ENCODE results near the gene NPY5R. TPM values are rescaled to one million over a fixed set of nuclear protein-coding genes. Genes with fewer than 3 reads are reported as not detected.

NPY5R gene
- polyA plus RNA-seq, 1 donor (not counting 4 experiments of a cell fraction or from before 2014, with no cell fraction given): not detected

DNA sequence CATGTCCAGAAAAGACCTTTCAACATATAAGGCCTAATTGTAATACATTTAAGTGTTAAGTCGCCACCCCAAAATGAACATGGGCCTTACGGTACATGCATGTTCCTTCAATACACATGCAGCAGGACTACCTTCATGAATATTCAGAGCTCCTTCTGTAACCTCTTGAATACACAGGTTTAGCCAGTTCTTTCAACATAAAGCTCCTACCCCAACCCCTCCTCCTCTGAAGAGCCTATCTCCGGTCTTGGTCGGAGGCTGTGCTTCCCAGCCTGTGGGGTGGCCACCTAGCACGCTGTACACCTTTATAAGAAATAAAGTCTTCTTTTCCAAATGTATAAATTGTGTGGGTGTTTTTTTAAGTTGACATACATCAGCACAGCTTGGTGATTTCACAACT lies 28.3 kb downstream of the NPY5R start:
- dilution Hi-C loops (cut with MboI; ENCODE audit: extremely low pct_ligation_motif_present, low sequenced_read_pairs): no loop called here
- FAIRE-seq: no peak

DNA sequence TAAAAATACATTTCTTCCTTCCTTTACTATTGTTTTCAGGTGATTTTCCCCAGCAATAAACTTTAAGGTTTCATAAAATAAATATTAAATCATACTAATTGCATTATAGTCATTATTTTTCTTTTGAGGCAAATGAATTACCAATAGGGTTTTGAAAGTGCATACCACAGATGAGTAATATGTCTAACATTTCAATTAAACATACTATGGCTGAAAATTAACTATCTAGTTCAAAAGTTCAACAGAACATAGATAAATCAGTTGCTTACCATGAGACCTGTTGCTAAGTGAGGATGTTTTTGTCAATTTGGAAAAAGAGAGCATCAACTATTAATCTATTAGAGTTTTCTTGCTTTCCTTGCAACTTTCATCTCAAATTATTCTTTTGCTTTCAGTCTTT lies 35.0 kb downstream of the NPY5R start:
- Histone ChIP-seq H3K9me3 (ENCODE audit: control insufficient read depth, low read depth, low read length) (no peaks in the 10 kb centered on the region), H2AFZ (ENCODE audit: control insufficient read depth, low read length) (no peak overlapping the region), H3K4me3 (ENCODE audit: control insufficient read depth in 2 of 3, extremely low read depth in 1 of 3, insufficient read depth in 2 of 3, low read depth in 1 of 3, low read length in 3 of 3) (no peak overlapping the region), H3K36me3 (ENCODE audit: control insufficient read depth in 2 of 2, extremely low read depth in 1 of 2, insufficient read depth in 2 of 2, low read length in 2 of 2) (no peaks in the 10 kb centered on the region), H4K20me1 (ENCODE audit: control insufficient read depth, extremely low read depth, insufficient read depth, low read length) (no peaks in the 10 kb centered on the region), H3K27ac (ENCODE audit: control insufficient read depth, insufficient read depth, low read length) (no peak overlapping the region), H3K79me2 (ENCODE audit: control insufficient read depth, insufficient read depth, low read length) (no peaks in the 10 kb centered on the region), H3K9me1 (ENCODE audit: control insufficient read depth, extremely low read depth, insufficient read depth, low read length) (no peaks in the 10 kb centered on the region), H3K4me2 (ENCODE audit: control insufficient read depth, extremely low read depth, insufficient read depth, low read depth, low read length) (no peak overlapping the region), H3K27me3 (ENCODE audit: control insufficient read depth, extremely low read depth, insufficient read depth, low read length) (no peaks in the 10 kb centered on the region), H3K4me1 (ENCODE audit: control insufficient read depth, extremely low read depth, insufficient read depth, low read length) (no peaks in the 10 kb centered on the region), H3K9ac (ENCODE audit: control insufficient read depth, extremely low read depth, insufficient read depth, low read length) (no peak overlapping the region)
- FAIRE-seq (no peak), DNase-seq (ENCODE audit: low read depth, low spot score) (no peak)
- TF ChIP-seq EZH2 (IDR thresholded peaks at IDR 0.05; ENCODE audit: low read length): no peak
- TF ChIP-seq, protein P1, sequence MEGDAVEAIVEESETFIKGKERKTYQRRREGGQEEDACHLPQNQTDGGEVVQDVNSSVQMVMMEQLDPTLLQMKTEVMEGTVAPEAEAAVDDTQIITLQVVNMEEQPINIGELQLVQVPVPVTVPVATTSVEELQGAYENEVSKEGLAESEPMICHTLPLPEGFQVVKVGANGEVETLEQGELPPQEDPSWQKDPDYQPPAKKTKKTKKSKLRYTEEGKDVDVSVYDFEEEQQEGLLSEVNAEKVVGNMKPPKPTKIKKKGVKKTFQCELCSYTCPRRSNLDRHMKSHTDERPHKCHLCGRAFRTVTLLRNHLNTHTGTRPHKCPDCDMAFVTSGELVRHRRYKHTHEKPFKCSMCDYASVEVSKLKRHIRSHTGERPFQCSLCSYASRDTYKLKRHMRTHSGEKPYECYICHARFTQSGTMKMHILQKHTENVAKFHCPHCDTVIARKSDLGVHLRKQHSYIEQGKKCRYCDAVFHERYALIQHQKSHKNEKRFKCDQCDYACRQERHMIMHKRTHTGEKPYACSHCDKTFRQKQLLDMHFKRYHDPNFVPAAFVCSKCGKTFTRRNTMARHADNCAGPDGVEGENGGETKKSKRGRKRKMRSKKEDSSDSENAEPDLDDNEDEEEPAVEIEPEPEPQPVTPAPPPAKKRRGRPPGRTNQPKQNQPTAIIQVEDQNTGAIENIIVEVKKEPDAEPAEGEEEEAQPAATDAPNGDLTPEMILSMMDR (optimal IDR thresholded peaks at IDR 0.05 in 1 of 3, IDR thresholded peaks at IDR 0.05 in 1 of 3, conservative IDR thresholded peaks at IDR 0.05 in 1 of 3; ENCODE audit: extremely low read depth in 1 of 3, insufficient read depth in 2 of 3, low read length in 3 of 3): no peak
- dilution Hi-C loops (cut with MboI; ENCODE audit: extremely low pct_ligation_motif_present, low sequenced_read_pairs): no loop called here

More for the DNA sequence above, 28.3 kb downstream of the NPY5R start:
- no peak overlapping the region for H3K9ac ChIP-seq (ENCODE audit: control insufficient read depth, extremely low read depth, insufficient read depth, low read length)
- no peaks in the 10 kb centered on the region for H3K36me3 ChIP-seq (ENCODE audit: control insufficient read depth in 2 of 2, extremely low read depth in 1 of 2, insufficient read depth in 2 of 2, low read length in 2 of 2)
- no peak overlapping the region for H3K4me3 ChIP-seq (ENCODE audit: control insufficient read depth in 2 of 3, extremely low read depth in 1 of 3, insufficient read depth in 2 of 3, low read depth in 1 of 3, low read length in 3 of 3)
- H3K79me2 ChIP-seq (ENCODE audit: control insufficient read depth, insufficient read depth, low read length): no peaks in the 10 kb centered on the region
- H2AFZ ChIP-seq (ENCODE audit: control insufficient read depth, low read length): no peak overlapping the region
- no peaks in the 10 kb centered on the region for H3K9me1 ChIP-seq (ENCODE audit: control insufficient read depth, extremely low read depth, insufficient read depth, low read length)
- TF ChIP-seq EZH2 (IDR thresholded peaks at IDR 0.05; ENCODE audit: low read length): no peak
- TF ChIP-seq, protein P1 (optimal IDR thresholded peaks at IDR 0.05 in 1 of 3, IDR thresholded peaks at IDR 0.05 in 1 of 3, conservative IDR thresholded peaks at IDR 0.05 in 1 of 3; ENCODE audit: extremely low read depth in 1 of 3, insufficient read depth in 2 of 3, low read length in 3 of 3): no peak
- no peaks in the 10 kb centered on the region for H3K4me1 ChIP-seq (ENCODE audit: control insufficient read depth, extremely low read depth, insufficient read depth, low read length)
- H3K27me3 ChIP-seq (ENCODE audit: control insufficient read depth, extremely low read depth, insufficient read depth, low read length): no peaks in the 10 kb centered on the region
- no peaks in the 10 kb centered on the region for H4K20me1 ChIP-seq (ENCODE audit: control insufficient read depth, extremely low read depth, insufficient read depth, low read length)
- no peak overlapping the region for H3K27ac ChIP-seq (ENCODE audit: control insufficient read depth, insufficient read depth, low read length)
- H3K4me2 ChIP-seq (ENCODE audit: control insufficient read depth, extremely low read depth, insufficient read depth, low read depth, low read length): no peak overlapping the region
- H3K9me3 ChIP-seq (ENCODE audit: control insufficient read depth, low read depth, low read length): no peaks in the 10 kb centered on the region
- DNase-seq (ENCODE audit: low read depth, low spot score): no peak
